ENCODE data around the gene PHB1. TPM values are rescaled to one million over a fixed set of nuclear protein-coding genes. Genes with fewer than 3 reads are reported as not detected.

PHB1 gene
- total RNA-seq, 1 experiment from 2014 or later, result 325 TPM

DNA sequence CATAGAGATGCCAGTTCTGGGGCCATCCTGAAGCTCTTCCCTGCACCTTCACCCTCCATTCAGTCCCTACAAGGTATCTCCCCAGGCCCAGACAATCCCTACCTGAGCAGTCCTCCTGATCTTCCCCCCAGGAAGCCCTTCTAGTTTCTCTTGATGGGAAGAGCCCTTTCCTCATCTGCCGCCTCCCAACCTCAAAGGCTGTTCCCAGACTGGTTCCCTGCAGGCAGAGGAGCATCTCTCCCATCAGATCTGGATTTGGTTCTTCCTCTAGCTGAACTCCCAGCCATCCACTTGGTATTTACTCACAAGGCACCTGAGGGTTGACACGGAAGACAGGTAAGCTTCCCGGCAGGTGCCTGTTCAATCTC is 24.6 kb upstream of the PHB1 start:
- Histone ChIP-seq H2BK20ac (ENCODE audit: low read depth, low read length, poor library complexity, severe bottlenecking) (no peak overlapping the region), H3K14ac (ENCODE audit: insufficient read depth, low read length) (no peak overlapping the region), H3K56ac (ENCODE audit: insufficient read length, low read depth, low read length) (no peak overlapping the region), H3K79me2 (ENCODE audit: insufficient read depth, low read length) (no peaks in the 10 kb centered on the region), H2BK5ac (ENCODE audit: insufficient read length, low read length) (no peak overlapping the region), H3K9me3 (ENCODE audit: control insufficient read depth, low read depth, low read length) (no peaks in the 10 kb centered on the region), H3K9ac (ENCODE audit: extremely low read depth, insufficient read length, low read length) (no peak overlapping the region), H4K20me1 (ENCODE audit: control insufficient read depth, insufficient read depth, insufficient read length) (no peaks in the 10 kb centered on the region), H2BK120ac (ENCODE audit: low read depth, low read length, poor library complexity, severe bottlenecking) (no peak overlapping the region), H3K4me2 (ENCODE audit: insufficient read depth, insufficient read length, low read length) (peak overlapping the region; percentile 34), H4K5ac (ENCODE audit: insufficient read length, low read depth, low read length) (no peak overlapping the region), H3K27me3 (ENCODE audit: insufficient read depth, low read length) (no peaks in the 10 kb centered on the region), H3K4me1 (ENCODE audit: insufficient read depth, low read length) (peaks cover 6% of the 10 kb centered on the region; the same call in 1 of the 2 replicates), H3T11ph (ENCODE audit: low read length) (no peak overlapping the region), H3K4ac (ENCODE audit: low read depth, low read length) (no peak overlapping the region), H2AK5ac (ENCODE audit: insufficient read length, low read length) (no peak overlapping the region), H3K23ac (ENCODE audit: insufficient read length, low read depth, low read length) (no peak overlapping the region), H2BK15ac (ENCODE audit: low read depth, low read length) (no peak overlapping the region), H2BK12ac (ENCODE audit: insufficient read length, low read depth, low read length) (no peak overlapping the region), H3K18ac (ENCODE audit: insufficient read length, low read depth, low read length) (no peak overlapping the region), H3K27ac (ENCODE audit: insufficient read length, low read depth, low read length) (no peak overlapping the region), H3K23me2 (ENCODE audit: insufficient read length, low read depth, low read length, poor library complexity, severe bottlenecking) (peaks cover 8% of the 10 kb centered on the region), H2AFZ (ENCODE audit: low read length) (no peak overlapping the region), H3K79me1 (ENCODE audit: insufficient read depth, low read depth, low read length, poor library complexity, severe bottlenecking) (no peaks in the 10 kb centered on the region), H4K91ac (ENCODE audit: insufficient read length, low read depth, low read length) (no peak overlapping the region), H4K8ac (replicated peaks; ENCODE audit: insufficient read length, low read depth, low read length) (no peak overlapping the region)
- DNase-seq, result no peak
- peaks cover 75% of the 10 kb centered on the region for H3K27me3 Mint-ChIP-seq (ENCODE audit: low read depth)
- no peaks in the 10 kb centered on the region; a peak in 1 of 7 replicates for H3K36me3 Mint-ChIP-seq (ENCODE audit: insufficient read depth in 1 of 3, low read depth in 3 of 3)
- TF ChIP-seq, protein P1, sequence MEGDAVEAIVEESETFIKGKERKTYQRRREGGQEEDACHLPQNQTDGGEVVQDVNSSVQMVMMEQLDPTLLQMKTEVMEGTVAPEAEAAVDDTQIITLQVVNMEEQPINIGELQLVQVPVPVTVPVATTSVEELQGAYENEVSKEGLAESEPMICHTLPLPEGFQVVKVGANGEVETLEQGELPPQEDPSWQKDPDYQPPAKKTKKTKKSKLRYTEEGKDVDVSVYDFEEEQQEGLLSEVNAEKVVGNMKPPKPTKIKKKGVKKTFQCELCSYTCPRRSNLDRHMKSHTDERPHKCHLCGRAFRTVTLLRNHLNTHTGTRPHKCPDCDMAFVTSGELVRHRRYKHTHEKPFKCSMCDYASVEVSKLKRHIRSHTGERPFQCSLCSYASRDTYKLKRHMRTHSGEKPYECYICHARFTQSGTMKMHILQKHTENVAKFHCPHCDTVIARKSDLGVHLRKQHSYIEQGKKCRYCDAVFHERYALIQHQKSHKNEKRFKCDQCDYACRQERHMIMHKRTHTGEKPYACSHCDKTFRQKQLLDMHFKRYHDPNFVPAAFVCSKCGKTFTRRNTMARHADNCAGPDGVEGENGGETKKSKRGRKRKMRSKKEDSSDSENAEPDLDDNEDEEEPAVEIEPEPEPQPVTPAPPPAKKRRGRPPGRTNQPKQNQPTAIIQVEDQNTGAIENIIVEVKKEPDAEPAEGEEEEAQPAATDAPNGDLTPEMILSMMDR (conservative IDR thresholded peaks at IDR 0.05), result no peak
- WGBS (ENCODE audit: extremely low coverage, insufficient read length, low lambda C conversion rate), result no CpG with 5 or more reads among the region's 3 CpGs
- peaks cover 38 to 45% of the 10 kb centered on the region in 2 experiments for H3K4me1 Mint-ChIP-seq
- peak overlapping the region in 1 of 3 experiments; percentile 20; a peak in 1 of 7 replicates for H3K27ac Mint-ChIP-seq
- peaks cover 0 to 4% of the 10 kb centered on the region in 2 experiments; a peak in 1 of 5 replicates for H3K9me3 Mint-ChIP-seq
- peak overlapping the region; percentile 54 to 58; a peak in 4 of 5 replicates for H3K4me3 Mint-ChIP-seq

Data from H9 (cell line).